GM12878 (cell line): ENCODE results near the gene BCAS3. TPM values are rescaled to one million over a fixed set of nuclear protein-coding genes. Genes with fewer than 3 reads are reported as not detected.

Experiments used
- ATAC-seq: fragments of 200-7000 bp; cut with Tn5 transposase; 3 replicates; pipeline ENCODE4 v1.9.1; 2020; ENCODE audit warnings: mild to moderate bottlenecking, moderate library complexity
- BruUV-seq: library from RNA; stranded (reverse); fragments of 400-500 nt; replicated peaks from 2 replicates; lab custom pipeline; 2021; lab: Mats Ljungman, UMichigan
- CTCF ChIA-PET: fragments of 300-600 bp; sonication (Branson Sonifier 250); formaldehyde crosslinking; extraction: SDS; loops from one replicate; lab custom pipeline; 2021; ENCODE audit warnings: inconsistent platforms; lab: Yijun Ruan, JAX
- POLR2A ChIA-PET: fragments of 350-600 bp; formaldehyde crosslinking; extraction: SDS; loops from one replicate; lab custom pipeline; 2021; ENCODE audit warnings: inconsistent platforms; lab: Charles Lee
- RAD21 ChIA-PET: fragments of 300-600 bp; sonication (Branson Sonifier 250); formaldehyde crosslinking; loops from one replicate; lab custom pipeline; 2023; ENCODE audit warnings: antibody characterized with exemption; ENCODE audit not compliant: unreplicated experiment; lab: Charles Lee
- SMC1A ChIA-PET: fragments of 300-600 bp; sonication (Branson Sonifier 250); formaldehyde crosslinking; loops from one replicate; lab custom pipeline; 2023; ENCODE audit not compliant: unreplicated experiment, uncharacterized antibody; lab: Charles Lee
- DNase-seq: peaks from one replicate; pipeline ENCODE4 v3.0.0-alpha.2; 2011; ENCODE audit warnings: low read depth, low spot score
- FAIRE-seq: peaks from 3 replicates; lab custom pipeline; 2011; peaks lifted over from hg19 to GRCh38; lab: Jason Lieb, UNC
- H2AFZ ChIP-seq: 2 replicates; pipeline ENCODE4 v1.6.0; 2011; ENCODE audit warnings: low read depth, low read length, control low read depth; ENCODE audit not compliant: control insufficient read depth
- H3K27ac ChIP-seq: 2 replicates; pipeline ENCODE4 v1.5.1; 2011; ENCODE audit warnings: control low read depth; ENCODE audit not compliant: control insufficient read depth, insufficient read depth
- H3K27me3 ChIP-seq, 2 experiments: replicated peaks in 1 of 2; 2 replicates each; pipeline versions ENCODE4 v1.6.0 to v1.6.1; 2011; ENCODE audit warnings: low read length in 1 of 2; ENCODE audit not compliant: control insufficient read depth in 2 of 2, insufficient read depth in 2 of 2
- H3K36me3 ChIP-seq, 2 experiments: 2 replicates each; pipeline ENCODE4 v1.5.1; 2011; ENCODE audit warnings: low read length in 1 of 2; ENCODE audit not compliant: control insufficient read depth in 2 of 2, insufficient read depth in 2 of 2
- H3K4me1 ChIP-seq: 2 replicates; pipeline ENCODE4 v1.6.1; 2011; ENCODE audit warnings: mild to moderate bottlenecking, low read length, moderate library complexity, mixed read lengths; ENCODE audit not compliant: control insufficient read depth, insufficient read depth
- H3K4me2 ChIP-seq: 2 replicates; pipeline ENCODE4 v1.6.0; 2011; ENCODE audit warnings: control low read depth; ENCODE audit not compliant: control insufficient read depth, insufficient read depth
- H3K4me3 ChIP-seq: fragments of 200-600 bp; sonication (generic); 2 replicates; pipeline ENCODE4 v1.5.1; 2016
- H3K79me2 ChIP-seq: 2 replicates; pipeline ENCODE4 v1.6.0; 2011; ENCODE audit warnings: low read length; ENCODE audit not compliant: control insufficient read depth, insufficient read depth
- H3K9ac ChIP-seq: 2 replicates; pipeline ENCODE4 v1.8.0; 2011; ENCODE audit warnings: low read length, control low read depth, mixed read lengths; ENCODE audit not compliant: control insufficient read depth, insufficient read depth
- H3K9me3 ChIP-seq: replicated peaks from 3 replicates; pipeline ENCODE4 v1.5.1; 2011; ENCODE audit warnings: mild to moderate bottlenecking, low read length; ENCODE audit not compliant: control insufficient read depth, insufficient read depth
- H4K20me1 ChIP-seq: 2 replicates; pipeline ENCODE4 v1.6.0; 2011; ENCODE audit not compliant: control insufficient read depth, insufficient read depth
- BHLHE40 ChIP-seq, 2 experiments: fragments of 450-650 bp in 1 of 2; IDR thresholded peaks; 2 replicates each; pipeline ENCODE4 v1.6.1; 2011 to 2017; ENCODE audit warnings: low read depth in 2 of 2, borderline replicate concordance in 1 of 2, improper control_type of control experiment in 1 of 2, low read length in 1 of 2, mild to moderate bottlenecking in 1 of 2
- ESRRA ChIP-seq: IDR thresholded peaks from 2 replicates; pipeline ENCODE4 v1.6.1; 2012; ENCODE audit warnings: mild to moderate bottlenecking, low read length, improper control_type of control experiment
- PAX5 ChIP-seq: IDR thresholded peaks from 2 replicates; pipeline ENCODE4 v1.6.1; 2011; ENCODE audit warnings: low read depth, low read length, borderline replicate concordance
- SPI1 ChIP-seq: IDR thresholded peaks from 2 replicates; pipeline ENCODE4 v1.6.1; 2011; ENCODE audit warnings: low read depth, mild to moderate bottlenecking, low read length, moderate library complexity, borderline replicate concordance; ENCODE audit not compliant: insufficient read depth
- ZNF217 ChIP-seq: fragments of 450-650 bp; IDR thresholded peaks from 2 replicates; pipeline ENCODE4 v1.6.1; 2017; ENCODE audit warnings: antibody characterized with exemption, mild to moderate bottlenecking
- WGBS: methylation state at CpG from one replicate; pipeline ENCODE4 v1.1.6; 2016; ENCODE audit warnings: low lambda C conversion rate; ENCODE audit not compliant: insufficient replicate concordance, insufficient coverage; ENCODE audit errors: missing lambda C conversion rate; 5-methylcytosine and 5-hydroxymethylcytosine counted together
- in situ Hi-C: fragments of 300-500 bp; cut with MboI; formaldehyde crosslinking; loops from 9 replicates; pipeline ENCODE4 v1.14.3; 2018; ENCODE audit warnings: mixed read lengths
- intact Hi-C: fragments of 100-400 bp; cut with micrococcal nuclease; formaldehyde crosslinking; loops from one replicate; pipeline ENCODE4 v1.14.2; 2022; ENCODE audit not compliant: unreplicated experiment
- polyA plus RNA-seq, 11 experiments: library from polyadenylated mRNA; depleted of rRNA in 4 of 11; unstranded in 6 of 11; stranded (reverse) in 5 of 11; fragments of >200 nt; fragmentation: Nextera tagmentation in 4 of 11; fragmentation: Illumina TruSeq in 1 of 11; extraction: Ambion mirVana in 4 of 11; extraction: Trizol in 1 of 11; gene quantifications; 1 replicate in 1 of 11; 2 replicates in 10 of 11; pipeline versions ENCODE4 v1.2.1 to v1.2.3, GENCODE V29; 2011 to 2016; ENCODE audit warnings: inconsistent platforms in 2 of 11, missing spikeins in 2 of 11, low read depth in 1 of 11
- total RNA-seq, 4 experiments: library from RNA; depleted of rRNA in 3 of 4; stranded (reverse); fragments of >200 nt in 3 of 4; fragmentation: Illumina TruSeq in 1 of 4; extraction: Trizol in 1 of 4; gene quantifications; 2 replicates each; pipeline versions ENCODE4 v1.2.1 to v1.2.3, GENCODE V29; 2013 to 2021
- TF ChIP-seq, protein P1 (sequence below): fragments of 150-350 bp; IDR thresholded peaks from 2 replicates; pipeline ENCODE4 v1.6.1; 2014; ENCODE audit warnings: mild to moderate bottlenecking, low read depth, low read length
- TF ChIP-seq, protein P2 (sequence below): fragments of 450-650 bp; IDR thresholded peaks from 2 replicates; pipeline ENCODE4 v1.6.1; 2017; ENCODE audit warnings: mild to moderate bottlenecking, moderate library complexity

BCAS3 gene
- total and polyA plus RNA-seq, 10 of the 15 experiments (the other 5 are each of a cell fraction or from before 2014, with no cell fraction given): 2.1 to 11.0 (median 6.6) TPM

DNA sequence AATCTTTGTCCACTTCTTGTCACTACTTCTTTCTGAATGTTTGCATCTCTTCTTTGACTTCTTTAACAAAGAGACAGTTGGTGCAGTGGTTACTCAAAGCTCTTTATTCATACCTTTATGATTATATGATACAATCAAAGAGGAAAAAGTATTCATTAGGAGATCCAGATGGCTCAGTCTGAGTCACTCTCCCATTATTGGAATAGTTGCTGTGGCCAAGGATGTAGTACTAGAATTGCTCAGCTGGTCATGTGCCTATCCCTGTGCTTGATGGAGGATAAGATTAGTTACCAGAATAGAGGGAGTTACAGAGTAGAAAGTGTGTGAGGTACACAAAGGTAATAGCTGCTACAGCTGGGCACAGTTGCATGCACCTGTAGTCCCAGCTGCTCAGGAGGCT, 18.3 kb downstream of the BCAS3 start (continued):
- no peak for TF ChIP-seq ZNF217
- no peak for TF ChIP-seq ESRRA

DNA sequence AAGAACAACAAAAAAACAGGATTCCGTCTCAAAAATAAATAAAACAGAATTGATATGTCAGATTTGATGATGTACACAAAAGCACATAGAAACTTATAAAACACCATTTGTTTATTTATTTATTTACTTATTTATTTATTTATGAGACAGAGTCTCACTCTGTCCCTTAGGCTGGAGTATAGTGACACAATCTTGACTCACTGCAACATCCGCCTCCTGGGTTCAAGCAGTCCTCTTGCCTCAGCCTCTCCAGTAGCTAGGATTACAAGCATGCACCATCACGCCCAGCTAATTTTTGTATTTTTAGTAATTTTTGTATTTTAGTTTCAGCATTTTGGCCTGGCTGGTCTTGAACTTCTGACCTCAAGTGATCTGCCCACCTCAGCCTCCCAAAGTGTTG, 21.4 kb downstream of the BCAS3 start:
- no peak overlapping the region for H3K4me2 ChIP-seq
- TF ChIP-seq BHLHE40 (IDR thresholded peaks at IDR 0.05; ENCODE audit: borderline replicate concordance in 1 of 2, low read depth in 2 of 2, low read length in 1 of 2) (no peak), PAX5 (no peak), SPI1 (no peak)
- TF ChIP-seq, protein P1, sequence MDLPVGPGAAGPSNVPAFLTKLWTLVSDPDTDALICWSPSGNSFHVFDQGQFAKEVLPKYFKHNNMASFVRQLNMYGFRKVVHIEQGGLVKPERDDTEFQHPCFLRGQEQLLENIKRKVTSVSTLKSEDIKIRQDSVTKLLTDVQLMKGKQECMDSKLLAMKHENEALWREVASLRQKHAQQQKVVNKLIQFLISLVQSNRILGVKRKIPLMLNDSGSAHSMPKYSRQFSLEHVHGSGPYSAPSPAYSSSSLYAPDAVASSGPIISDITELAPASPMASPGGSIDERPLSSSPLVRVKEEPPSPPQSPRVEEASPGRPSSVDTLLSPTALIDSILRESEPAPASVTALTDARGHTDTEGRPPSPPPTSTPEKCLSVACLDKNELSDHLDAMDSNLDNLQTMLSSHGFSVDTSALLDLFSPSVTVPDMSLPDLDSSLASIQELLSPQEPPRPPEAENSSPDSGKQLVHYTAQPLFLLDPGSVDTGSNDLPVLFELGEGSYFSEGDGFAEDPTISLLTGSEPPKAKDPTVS: no peak
- TF ChIP-seq, protein P2, sequence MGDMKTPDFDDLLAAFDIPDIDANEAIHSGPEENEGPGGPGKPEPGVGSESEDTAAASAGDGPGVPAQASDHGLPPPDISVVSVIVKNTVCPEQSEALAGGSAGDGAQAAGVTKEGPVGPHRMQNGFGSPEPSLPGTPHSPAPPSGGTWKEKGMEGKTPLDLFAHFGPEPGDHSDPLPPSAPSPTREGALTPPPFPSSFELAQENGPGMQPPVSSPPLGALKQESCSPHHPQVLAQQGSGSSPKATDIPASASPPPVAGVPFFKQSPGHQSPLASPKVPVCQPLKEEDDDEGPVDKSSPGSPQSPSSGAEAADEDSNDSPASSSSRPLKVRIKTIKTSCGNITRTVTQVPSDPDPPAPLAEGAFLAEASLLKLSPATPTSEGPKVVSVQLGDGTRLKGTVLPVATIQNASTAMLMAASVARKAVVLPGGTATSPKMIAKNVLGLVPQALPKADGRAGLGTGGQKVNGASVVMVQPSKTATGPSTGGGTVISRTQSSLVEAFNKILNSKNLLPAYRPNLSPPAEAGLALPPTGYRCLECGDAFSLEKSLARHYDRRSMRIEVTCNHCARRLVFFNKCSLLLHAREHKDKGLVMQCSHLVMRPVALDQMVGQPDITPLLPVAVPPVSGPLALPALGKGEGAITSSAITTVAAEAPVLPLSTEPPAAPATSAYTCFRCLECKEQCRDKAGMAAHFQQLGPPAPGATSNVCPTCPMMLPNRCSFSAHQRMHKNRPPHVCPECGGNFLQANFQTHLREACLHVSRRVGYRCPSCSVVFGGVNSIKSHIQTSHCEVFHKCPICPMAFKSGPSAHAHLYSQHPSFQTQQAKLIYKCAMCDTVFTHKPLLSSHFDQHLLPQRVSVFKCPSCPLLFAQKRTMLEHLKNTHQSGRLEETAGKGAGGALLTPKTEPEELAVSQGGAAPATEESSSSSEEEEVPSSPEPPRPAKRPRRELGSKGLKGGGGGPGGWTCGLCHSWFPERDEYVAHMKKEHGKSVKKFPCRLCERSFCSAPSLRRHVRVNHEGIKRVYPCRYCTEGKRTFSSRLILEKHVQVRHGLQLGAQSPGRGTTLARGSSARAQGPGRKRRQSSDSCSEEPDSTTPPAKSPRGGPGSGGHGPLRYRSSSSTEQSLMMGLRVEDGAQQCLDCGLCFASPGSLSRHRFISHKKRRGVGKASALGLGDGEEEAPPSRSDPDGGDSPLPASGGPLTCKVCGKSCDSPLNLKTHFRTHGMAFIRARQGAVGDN: no peak
- no peaks in the 10 kb centered on the region for H3K9me3 ChIP-seq
- no peaks in the 10 kb centered on the region for H3K27me3 ChIP-seq
- no peaks in the 10 kb centered on the region for H4K20me1 ChIP-seq
- FAIRE-seq: no peak
- H3K36me3 ChIP-seq: no peaks in the 10 kb centered on the region
- ChIA-PET RAD21 (no interaction called here), CTCF (no interaction called here), POLR2A (no interaction called here), SMC1A (no interaction called here)
- H2AFZ ChIP-seq: no peak overlapping the region
- H3K79me2 ChIP-seq: no peaks in the 10 kb centered on the region
- DNase-seq: no peak
- intact Hi-C loops: no loop called here
- H3K4me1 ChIP-seq: no peaks in the 10 kb centered on the region
- no peak overlapping the region for H3K4me3 ChIP-seq
- in situ Hi-C loops: no loop called here
- 86% methylated on average over 3 of the region's 3 CpGs for WGBS
- H3K27ac ChIP-seq: no peak overlapping the region
- ATAC-seq: no peak
- no peak overlapping the region for H3K9ac ChIP-seq
- no TSS peak for BruUV-seq
